ENCODE results near the gene GBGT1.

GBGT1 gene

GRCh38 chr9:133169102-133169501, 5.4 kb upstream of the GBGT1 start:
- no peak overlapping the region for H3K4me3 ChIP-seq (ENCODE audit: low read depth, low read length)
- no peak for TF ChIP-seq CTCF (IDR thresholded peaks at IDR 0.05; ENCODE audit: insufficient read depth, low read depth, low read length, missing control alignments)
- no peak for DNase-seq (ENCODE audit: low read depth)

GRCh38 chr9:133168432-133168831, 4.7 kb upstream of the GBGT1 start:
- TF ChIP-seq CTCF (IDR thresholded peaks at IDR 0.05; ENCODE audit: insufficient read depth, low read depth, low read length, missing control alignments): no peak
- DNase-seq (ENCODE audit: low read depth): no peak
- H3K4me3 ChIP-seq (ENCODE audit: low read depth, low read length): no peak overlapping the region

- H3K4me3 ChIP-seq (ENCODE audit: low read depth, low read length): no peak overlapping the region
- no peak for DNase-seq (ENCODE audit: low read depth)
- TF ChIP-seq CTCF (IDR thresholded peaks at IDR 0.05; ENCODE audit: insufficient read depth, low read depth, low read length, missing control alignments): no peak
Observed at GRCh38 chr9:133167769-133168168, 4.1 kb upstream of the GBGT1 start.

GRCh38 chr9:133167096-133167730, 3.5 kb upstream of the GBGT1 start:
- no peak for TF ChIP-seq CTCF (IDR thresholded peaks at IDR 0.05; ENCODE audit: insufficient read depth, low read depth, low read length, missing control alignments)
- DNase-seq (ENCODE audit: low read depth): no peak
- no peak overlapping the region for H3K4me3 ChIP-seq (ENCODE audit: low read depth, low read length)

- no peak for DNase-seq (ENCODE audit: low read depth)
- TF ChIP-seq CTCF (IDR thresholded peaks at IDR 0.05; ENCODE audit: insufficient read depth, low read depth, low read length, missing control alignments): no peak
- H3K4me3 ChIP-seq (ENCODE audit: low read depth, low read length): no peak overlapping the region
Observed at GRCh38 chr9:133166392-133166791, 2.7 kb upstream of the GBGT1 start.

GRCh38 chr9:133165452-133165730, 1.7 kb upstream of the GBGT1 start:
- no peak for TF ChIP-seq CTCF (IDR thresholded peaks at IDR 0.05; ENCODE audit: insufficient read depth, low read depth, low read length, missing control alignments)
- no peak for DNase-seq (ENCODE audit: low read depth)

GRCh38 chr9:133164191-133164590, 477 bp upstream of the GBGT1 start:
- no peak for TF ChIP-seq CTCF (IDR thresholded peaks at IDR 0.05; ENCODE audit: insufficient read depth, low read depth, low read length, missing control alignments)
- no peak overlapping the region; the same call in 1 of the 2 replicates for H3K4me3 ChIP-seq (ENCODE audit: low read depth, low read length)
- no peak for DNase-seq (ENCODE audit: low read depth)

More at GRCh38 chr9:133165452-133165730, 1.7 kb upstream of the GBGT1 start:
- no peak overlapping the region for H3K4me3 ChIP-seq (ENCODE audit: low read depth, low read length)

All from GM12865 (cell line).